Raji (cell line): Measurements from ENCODE around the gene NFIA.

Experiments
- POLR2A ChIP-seq: IDR thresholded peaks from 2 replicates; pipeline ENCODE4 v1.6.1; 2011; ENCODE audit warnings: low read depth, low read length, control low read depth; ENCODE audit not compliant: insufficient read depth

NFIA gene

DNA sequence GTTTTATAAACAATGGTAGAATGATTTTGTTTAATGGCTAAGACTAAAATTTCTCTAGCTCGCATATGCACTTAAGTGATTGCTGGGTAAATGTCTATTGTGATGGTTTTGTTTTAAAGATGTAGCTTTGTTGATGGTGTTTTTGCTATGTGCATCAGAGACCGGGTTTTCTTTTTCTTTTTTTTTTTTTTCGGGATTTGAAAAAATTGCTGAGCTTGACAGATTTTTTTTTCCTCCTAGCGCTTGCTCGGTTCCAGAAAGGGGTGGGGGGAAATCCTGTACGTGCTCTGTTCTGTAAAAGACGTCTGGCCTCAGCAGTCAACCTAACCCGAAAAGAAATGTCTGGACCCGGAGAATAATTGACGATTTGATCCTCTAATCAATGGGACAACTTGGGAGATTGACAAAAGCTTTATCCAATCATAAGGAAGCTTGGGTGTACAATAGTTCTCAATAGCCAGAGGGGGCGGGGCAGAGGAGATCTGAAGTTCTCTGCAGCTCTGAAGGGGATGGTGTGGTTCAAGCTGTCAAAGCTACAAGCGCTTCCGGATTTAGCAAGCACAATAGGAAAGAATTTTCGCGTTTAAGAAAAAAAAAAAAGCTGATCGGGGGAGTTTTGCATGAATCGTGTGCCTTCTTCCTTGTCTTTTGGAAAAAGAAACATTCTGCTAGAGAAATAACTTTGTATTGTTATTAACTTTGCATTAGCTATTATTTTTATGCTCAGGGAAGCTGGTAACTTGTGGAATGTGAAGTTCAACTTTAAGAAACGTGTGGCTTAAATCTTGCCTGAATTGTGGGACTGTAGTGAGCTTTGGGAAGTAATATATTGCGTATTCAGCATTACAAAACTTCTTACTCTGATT lies 4.5 kb upstream of the NFIA start:
- TF ChIP-seq POLR2A: peak; percentile 31; the same call in 1 of the 2 replicates

DNA sequence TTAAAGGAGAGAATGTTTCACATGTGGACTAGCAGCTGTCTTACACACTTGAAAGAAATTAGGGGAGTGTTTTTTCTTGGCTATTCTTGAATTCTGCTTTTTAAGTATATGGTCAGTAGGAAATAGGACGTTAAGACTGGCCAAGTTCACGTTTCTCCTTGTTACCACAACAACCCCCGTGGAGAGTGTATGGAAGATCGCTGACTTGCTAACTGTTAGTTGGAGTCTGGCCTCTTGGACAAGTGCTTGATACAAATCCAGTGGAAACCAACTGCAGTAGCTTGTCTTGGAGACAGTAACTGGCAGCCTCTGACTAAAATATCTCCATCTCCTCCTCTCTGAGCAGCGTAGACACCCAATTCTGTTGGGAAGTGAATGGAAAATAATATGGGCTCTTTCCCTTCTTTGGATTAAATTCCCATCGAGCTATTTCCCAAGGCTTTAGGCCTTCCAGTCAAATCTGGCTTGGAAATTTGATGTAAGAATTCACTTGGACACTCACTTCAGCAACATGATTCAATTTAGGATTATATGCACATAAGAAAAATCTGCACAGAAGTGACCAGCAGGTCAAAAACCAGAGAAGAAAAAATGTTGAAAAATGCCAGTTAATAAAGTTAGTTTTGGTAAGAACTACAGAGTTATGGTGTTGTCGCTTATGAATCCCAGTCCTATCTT lies 3.6 kb upstream of the NFIA start:
- no peak for TF ChIP-seq POLR2A

DNA sequence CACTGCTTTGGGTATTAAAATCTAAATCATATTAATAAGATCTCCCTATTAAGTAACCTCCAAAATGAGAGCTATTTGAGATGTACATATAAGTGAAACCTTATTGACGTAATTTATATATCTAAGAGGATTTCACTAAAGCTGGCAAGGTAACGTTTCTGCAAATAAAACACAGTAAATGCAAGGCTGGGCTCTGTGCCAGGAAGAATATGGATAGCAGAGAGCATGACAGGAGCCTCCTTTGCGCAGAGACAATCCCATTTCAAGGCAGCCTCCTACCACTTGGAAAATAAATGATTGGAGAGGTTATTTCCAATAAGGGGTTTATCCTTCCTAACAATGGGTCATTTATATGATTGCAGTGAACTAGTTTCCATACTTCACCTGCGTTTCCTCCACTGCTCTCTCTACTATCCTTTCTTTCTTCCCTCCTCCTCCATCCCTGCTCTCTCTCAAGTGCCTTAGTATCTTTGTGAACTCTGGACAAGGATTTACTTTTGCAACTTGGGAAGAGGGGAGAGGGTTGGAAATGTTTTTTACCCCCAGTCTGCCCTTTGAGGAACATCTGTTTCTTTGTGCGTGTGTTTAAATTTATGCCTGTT lies 3.0 kb upstream of the NFIA start:
- no peak for TF ChIP-seq POLR2A

DNA sequence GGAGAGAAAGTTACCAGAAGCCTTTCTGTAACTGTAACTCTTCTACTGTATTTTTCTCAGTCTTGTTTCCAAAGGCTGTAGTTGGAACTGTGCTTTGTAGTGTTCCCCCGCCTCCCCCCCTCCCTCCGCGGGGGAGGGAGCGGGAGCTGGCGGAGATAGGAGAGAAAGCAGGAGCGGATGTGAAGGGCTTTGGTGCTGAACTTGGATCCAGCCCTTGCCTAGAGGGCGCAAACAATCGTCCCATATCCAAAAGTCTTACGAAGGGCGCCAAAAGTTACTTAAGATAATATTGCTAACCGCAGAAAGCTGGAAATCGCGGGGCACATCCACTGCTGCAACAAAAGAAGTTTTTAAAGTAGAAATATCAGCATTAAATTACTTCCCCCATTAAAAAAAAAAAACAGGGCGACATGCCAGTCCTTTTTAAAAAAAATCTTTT lies 2.4 kb upstream of the NFIA start:
- TF ChIP-seq POLR2A: no peak

DNA sequence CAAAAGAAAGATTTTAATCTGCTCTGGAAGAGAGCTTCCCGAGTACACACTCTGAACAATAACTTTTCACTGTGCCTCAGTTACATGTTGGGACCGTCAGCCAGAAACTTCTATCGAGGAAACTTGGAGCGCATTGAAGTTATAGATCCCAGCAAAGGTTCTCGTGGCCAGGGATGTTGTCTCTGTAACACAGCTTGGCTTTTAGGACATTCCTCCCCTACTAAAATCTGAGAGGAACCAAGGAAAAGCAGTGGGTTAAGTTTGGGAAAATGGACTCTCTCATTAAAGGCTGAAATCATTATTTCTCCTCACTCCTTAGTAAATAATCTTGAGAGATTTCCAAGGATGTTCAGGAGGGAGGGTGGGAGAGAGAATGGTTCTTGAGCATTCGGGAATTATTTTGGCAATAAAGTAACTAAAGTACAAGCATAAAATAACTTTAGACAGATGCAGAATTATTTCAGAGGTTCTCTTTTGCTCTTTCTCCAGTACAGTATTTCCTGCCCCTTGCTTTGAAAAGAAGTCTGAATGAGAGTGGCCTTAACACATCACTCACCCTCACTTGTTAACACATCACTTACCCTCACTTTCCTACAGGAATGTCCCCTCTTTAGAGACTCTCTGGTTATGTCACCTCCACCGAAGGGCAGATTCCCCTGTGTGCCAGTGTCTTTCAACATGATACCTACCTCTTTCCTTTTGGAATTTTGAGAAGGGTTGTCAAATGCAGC lies 1.8 kb upstream of the NFIA start:
- TF ChIP-seq POLR2A: no peak

DNA sequence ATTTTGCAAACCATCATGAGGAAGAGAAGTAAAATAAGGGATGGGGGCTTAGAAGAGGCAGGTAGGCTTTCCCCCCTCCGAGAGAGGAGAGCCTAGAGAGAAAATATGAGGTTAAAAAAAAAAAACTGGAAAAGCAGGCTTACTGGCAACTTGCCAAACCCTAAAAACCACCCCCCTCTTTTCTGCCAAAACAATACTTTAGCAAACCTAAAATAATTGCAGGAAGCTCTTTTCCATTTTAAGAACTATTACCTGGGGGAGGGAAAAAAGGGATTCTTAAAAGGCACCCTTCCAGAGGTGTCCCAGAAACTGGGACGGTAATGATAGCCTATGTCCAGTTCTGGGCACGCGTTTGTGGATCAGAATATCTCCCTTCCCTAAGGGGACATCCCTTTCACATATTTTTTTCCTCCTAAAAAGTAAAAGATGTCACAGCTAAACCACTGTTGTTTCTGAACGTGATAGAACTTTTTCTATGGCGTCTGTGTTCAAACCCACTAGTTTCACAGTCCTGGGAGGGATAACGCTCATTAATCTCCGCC lies 1.1 kb upstream of the NFIA start:
- TF ChIP-seq POLR2A: no peak

DNA sequence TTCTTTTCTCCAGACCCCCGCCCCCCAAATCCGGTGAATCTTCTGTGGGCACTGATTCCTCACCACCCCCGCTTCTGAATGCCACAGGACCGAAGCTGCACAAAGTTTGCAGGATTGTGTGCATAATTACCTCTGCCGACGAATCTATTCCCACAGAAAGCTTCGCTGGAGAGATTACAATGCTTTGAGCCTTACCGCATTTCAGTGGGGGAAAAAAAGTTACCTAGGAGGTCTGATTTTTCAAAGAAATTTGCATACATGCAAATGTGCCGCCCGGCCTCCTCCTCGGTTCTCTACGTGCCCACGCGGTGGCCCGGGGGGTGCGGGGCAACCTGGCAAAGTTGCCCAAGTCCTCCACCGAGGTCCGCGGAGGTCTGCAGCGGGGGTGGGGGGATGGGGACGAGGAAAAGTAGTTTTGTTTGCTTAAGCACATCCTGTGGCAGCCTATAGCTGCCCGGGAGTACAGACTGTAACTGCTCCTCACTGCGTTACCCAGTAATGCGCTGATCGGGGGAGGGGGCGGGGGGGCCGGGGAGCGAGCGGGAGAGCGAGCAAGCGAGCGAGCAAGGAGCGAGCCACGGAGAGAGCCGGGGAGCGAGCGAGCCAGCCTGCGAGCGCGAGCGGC lies 563 bp upstream of the NFIA start:
- TF ChIP-seq POLR2A: peak; percentile 60

DNA sequence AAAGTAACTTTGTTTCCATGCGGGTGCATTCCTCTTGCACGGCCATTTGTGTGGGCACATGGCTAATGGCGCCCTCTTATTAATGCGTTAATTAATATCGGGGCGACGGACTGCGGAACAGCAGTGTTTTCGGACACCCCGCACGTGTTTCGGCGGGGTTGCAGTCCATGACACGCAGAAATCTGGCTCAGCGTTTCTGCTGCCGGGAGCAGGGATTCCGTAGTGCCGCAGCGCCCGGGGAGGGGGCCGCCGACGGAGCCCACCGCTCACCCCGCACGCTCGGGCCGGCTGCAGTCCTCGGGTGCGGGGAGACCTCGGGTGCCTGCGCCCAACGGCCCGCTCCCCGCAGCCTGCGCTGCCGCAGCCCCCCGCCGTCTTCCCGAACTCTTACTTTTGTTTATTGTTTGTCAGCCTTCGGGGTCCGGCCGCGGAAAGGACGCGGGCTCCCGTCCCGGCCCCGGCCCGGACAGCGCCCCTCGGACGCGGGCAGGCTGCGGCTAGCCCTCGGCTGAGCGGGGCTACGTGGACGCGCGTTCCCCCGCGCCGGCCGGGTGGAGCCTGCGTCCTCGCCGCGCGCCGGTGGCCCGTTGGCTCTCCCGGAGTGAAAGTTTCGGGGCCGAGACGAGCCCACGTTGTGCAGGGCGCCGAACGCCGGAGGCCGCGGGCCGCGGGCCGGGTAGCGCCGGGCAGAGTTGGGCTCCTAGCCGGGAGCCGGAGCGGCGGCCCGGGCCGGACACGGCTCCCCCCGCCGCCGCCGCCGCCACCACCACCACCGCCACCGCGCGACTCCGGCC lies 849 bp downstream of the NFIA start:
- no peak for TF ChIP-seq POLR2A

DNA sequence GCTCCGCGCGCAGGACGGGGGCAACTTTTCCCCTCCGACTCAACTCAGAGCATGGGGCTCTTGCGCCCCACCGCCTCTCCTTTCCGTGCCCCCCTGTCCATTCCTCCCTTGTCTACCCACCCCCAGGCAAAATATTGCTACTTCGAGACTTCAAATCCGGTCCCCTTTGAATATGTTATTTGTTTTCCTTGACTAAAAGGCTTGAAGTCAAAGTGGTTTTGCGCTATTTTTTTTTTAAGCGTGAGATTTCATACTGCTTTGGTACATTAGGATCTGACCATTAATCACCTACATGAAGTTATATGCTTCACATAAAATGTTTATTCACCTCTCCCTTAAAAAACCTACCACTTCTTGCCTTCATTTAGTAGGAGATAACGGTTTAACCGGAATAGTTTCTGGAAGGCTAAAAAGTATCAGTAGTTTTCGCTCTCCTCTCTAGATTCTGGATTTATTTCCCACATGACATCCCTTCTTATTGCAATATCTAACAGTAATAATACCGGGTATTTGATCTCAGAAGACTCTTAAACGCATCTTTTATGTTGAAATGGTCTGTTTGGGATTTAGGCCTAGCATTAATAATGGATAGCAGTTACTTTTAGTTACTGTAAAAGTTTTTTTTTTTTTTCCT lies 1.6 kb downstream of the NFIA start:
- no peak for TF ChIP-seq POLR2A

DNA sequence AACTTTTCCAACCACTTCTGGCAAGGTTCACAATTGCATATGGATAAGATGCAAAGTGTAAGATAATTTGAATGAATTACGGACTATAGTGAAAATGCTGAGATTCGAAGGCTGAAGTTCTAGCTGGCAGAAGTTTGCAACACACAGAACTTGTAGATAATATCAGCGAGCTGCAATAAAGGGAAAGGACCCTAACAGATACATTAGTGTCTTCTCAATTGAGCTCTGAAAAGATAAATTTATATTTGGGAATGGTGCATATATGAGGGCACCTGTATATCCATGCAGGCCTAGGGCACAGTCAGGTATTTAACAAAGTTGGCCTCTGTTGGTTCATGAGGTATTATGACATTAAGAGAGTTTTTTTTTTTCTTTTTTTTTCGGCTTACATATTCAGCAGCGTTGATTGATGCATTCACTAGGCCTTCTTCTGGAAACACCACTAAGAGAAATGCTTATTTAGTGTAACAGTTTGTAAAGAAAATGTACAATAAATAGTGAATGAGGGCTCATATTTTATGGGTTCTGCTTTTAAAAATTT lies 2.2 kb downstream of the NFIA start:
- no peak for TF ChIP-seq POLR2A

DNA sequence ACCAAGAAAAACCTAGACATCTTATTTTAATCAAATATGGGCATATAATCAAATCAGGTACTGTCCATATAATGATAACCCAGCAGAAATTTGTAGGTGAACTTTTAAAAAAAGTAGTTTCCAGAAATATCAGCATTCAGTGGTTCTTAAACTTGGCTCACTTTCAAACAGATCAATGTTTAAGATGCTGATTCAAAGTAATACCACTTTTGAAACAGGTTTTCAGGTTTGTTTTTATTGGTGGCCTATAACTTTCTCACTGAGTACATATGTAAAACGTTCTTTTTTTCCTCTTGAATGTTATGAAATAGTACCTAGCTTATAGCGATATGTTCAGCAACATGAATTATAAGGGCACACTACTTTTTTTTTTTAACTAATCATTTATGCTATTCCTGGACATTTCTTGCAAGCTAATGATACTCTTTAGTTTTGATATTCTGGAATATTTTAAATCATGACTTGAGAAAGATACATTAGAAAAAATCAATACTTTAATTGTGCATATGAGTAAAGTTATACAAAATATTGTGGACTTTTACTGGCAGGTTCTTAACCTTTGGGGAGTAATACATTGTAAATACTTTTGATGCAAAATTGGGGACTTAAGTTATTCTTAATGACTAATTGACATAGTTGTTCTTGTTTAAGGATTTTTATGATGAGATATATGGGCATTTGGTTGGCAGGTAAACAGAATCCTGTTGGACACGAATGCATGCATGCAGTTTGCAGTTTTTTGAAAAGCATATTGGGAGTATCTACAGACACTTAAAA lies 3.0 kb downstream of the NFIA start:
- no peak for TF ChIP-seq POLR2A

DNA sequence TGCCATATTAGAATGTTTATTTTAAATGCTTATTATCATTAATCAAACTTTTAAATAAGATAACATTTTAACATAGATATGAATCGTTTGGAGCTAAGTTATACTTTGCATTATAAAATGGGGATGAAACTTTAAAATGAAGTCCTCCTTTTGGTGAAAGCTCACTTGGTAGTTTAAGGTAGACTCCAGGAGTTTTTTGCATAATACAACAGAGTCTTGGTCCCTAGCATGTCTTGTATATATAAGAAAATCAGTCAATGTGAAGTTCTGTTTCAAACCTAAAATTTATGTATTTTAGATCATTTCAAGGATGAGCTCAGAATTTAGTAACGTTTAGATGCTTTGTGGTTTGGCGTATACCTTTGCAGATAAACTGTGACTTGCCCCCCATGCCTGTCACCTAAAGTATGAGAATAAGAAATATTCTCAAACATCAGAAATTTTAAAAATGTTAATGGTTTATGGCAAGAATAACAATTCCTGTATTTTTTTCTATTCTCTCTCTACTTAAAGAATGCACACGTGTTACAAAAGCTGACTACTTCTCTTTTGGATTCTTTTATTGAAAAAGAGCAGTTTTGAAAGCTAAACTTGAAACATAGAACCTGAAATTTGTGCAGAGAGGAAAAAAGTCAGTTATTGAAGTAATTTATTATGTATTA lies 3.8 kb downstream of the NFIA start:
- TF ChIP-seq POLR2A: no peak
